Measurements from ENCODE around the gene DDX18. TPM values are rescaled to one million over a fixed set of nuclear protein-coding genes. Genes with fewer than 3 reads are reported as not detected.
"Not testable (repeated sequence)": the region's sequence is repeated elsewhere in the genome, so short reads cannot be mapped to it uniquely, and the experiment has no call there.

Gene DDX18
- total RNA-seq, 1 donor from 2014 or later: 65.5 TPM

GRCh38 chr2:117825437-117825836, 10.9 kb downstream of the DDX18 start:
- TF ChIP-seq CTCF (IDR thresholded peaks at IDR 0.05; ENCODE audit: unreplicated experiment): no peak
- H3K4me1 Mint-ChIP-seq (ENCODE audit: low read depth): no peaks in the 10 kb centered on the region
- H3K4me3 Mint-ChIP-seq (ENCODE audit: low read depth): no peak overlapping the region
- no peak overlapping the region for H3K27ac Mint-ChIP-seq
- H3K9me3 Mint-ChIP-seq (ENCODE audit: low read depth): no peaks in the 10 kb centered on the region
- DNase-seq (ENCODE audit: low spot score, unreplicated experiment): no peak
- H3K36me3 Mint-ChIP-seq (ENCODE audit: insufficient read depth): peaks cover 43% of the 10 kb centered on the region
- H3K27me3 Mint-ChIP-seq: no peaks in the 10 kb centered on the region

- DNase-seq (ENCODE audit: low spot score, unreplicated experiment); H3K27ac Mint-ChIP-seq; H3K9me3 Mint-ChIP-seq (ENCODE audit: low read depth); H3K4me1 Mint-ChIP-seq (ENCODE audit: low read depth); H3K4me3 Mint-ChIP-seq (ENCODE audit: low read depth); H3K27me3 Mint-ChIP-seq: not testable (repeated sequence)
- peaks cover 35% of the 10 kb centered on the region for H3K36me3 Mint-ChIP-seq (ENCODE audit: insufficient read depth)
These were observed 13.0 kb downstream of the DDX18 start for GRCh38 chr2:117827464-117827863.

- no peaks in the 10 kb centered on the region for H3K9me3 Mint-ChIP-seq (ENCODE audit: low read depth)
- no peak for TF ChIP-seq CTCF (IDR thresholded peaks at IDR 0.05; ENCODE audit: unreplicated experiment)
- H3K27me3 Mint-ChIP-seq: no peaks in the 10 kb centered on the region
- no peak overlapping the region for H3K27ac Mint-ChIP-seq
- no peak for DNase-seq (ENCODE audit: low spot score, unreplicated experiment)
- H3K36me3 Mint-ChIP-seq (ENCODE audit: insufficient read depth): peaks cover 30% of the 10 kb centered on the region
- no peaks in the 10 kb centered on the region for H3K4me1 Mint-ChIP-seq (ENCODE audit: low read depth)
- no peak overlapping the region for H3K4me3 Mint-ChIP-seq (ENCODE audit: low read depth)
These were observed 14.4 kb downstream of the DDX18 start for GRCh38 chr2:117828870-117829269.

- TF ChIP-seq CTCF (IDR thresholded peaks at IDR 0.05; ENCODE audit: unreplicated experiment): no peak
- H3K36me3 Mint-ChIP-seq (ENCODE audit: insufficient read depth): peaks cover 15% of the 10 kb centered on the region
- peaks cover 1% of the 10 kb centered on the region for H3K4me1 Mint-ChIP-seq (ENCODE audit: low read depth)
- DNase-seq (ENCODE audit: low spot score, unreplicated experiment): no peak
- no peak overlapping the region for H3K4me3 Mint-ChIP-seq (ENCODE audit: low read depth)
- peaks cover 10% of the 10 kb centered on the region for H3K27me3 Mint-ChIP-seq
- no peaks in the 10 kb centered on the region for H3K9me3 Mint-ChIP-seq (ENCODE audit: low read depth)
- H3K27ac Mint-ChIP-seq: no peak overlapping the region
These were observed 17.8 kb downstream of the DDX18 start for GRCh38 chr2:117832332-117832731.

- DNase-seq (ENCODE audit: low spot score, unreplicated experiment): peak; percentile 20
- no peaks in the 10 kb centered on the region for H3K9me3 Mint-ChIP-seq (ENCODE audit: low read depth)
These were observed 18.6 kb downstream of the DDX18 start for GRCh38 chr2:117832905-117833613.

More at GRCh38 chr2:117832905-117833613, 18.6 kb downstream of the DDX18 start:
- no peak overlapping the region for H3K4me3 Mint-ChIP-seq (ENCODE audit: low read depth)
- no peak for TF ChIP-seq CTCF (IDR thresholded peaks at IDR 0.05; ENCODE audit: unreplicated experiment)
- peaks cover 12% of the 10 kb centered on the region for H3K36me3 Mint-ChIP-seq (ENCODE audit: insufficient read depth)
- no peak overlapping the region for H3K27ac Mint-ChIP-seq
- H3K27me3 Mint-ChIP-seq: peaks cover 15% of the 10 kb centered on the region
- peaks cover 1% of the 10 kb centered on the region for H3K4me1 Mint-ChIP-seq (ENCODE audit: low read depth)
